ENCODE measurements around the gene MAP2K2. TPM values are rescaled to one million over a fixed set of nuclear protein-coding genes. Genes with fewer than 3 reads are reported as not detected.

Gene MAP2K2
- total RNA-seq, 1 donor from 2014 or later = 153 TPM

DNA sequence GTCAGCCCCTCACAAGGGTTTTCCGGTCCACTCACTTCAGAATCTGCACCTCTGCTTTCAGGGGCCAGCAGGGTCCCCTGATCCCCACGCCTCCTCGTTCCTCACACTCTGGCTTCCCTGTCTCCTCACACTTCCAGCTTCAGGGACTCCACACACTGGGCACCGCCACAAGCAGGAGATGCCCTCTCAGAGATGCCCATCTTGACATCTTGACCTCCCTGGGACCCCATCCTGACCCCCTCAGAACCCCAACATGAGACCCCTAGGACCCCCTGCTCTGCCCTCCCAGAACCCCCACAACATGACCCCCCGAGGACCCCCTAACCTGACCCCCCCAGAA lies 2.7 kb downstream of the MAP2K2 start:
- TF ChIP-seq, protein P1, sequence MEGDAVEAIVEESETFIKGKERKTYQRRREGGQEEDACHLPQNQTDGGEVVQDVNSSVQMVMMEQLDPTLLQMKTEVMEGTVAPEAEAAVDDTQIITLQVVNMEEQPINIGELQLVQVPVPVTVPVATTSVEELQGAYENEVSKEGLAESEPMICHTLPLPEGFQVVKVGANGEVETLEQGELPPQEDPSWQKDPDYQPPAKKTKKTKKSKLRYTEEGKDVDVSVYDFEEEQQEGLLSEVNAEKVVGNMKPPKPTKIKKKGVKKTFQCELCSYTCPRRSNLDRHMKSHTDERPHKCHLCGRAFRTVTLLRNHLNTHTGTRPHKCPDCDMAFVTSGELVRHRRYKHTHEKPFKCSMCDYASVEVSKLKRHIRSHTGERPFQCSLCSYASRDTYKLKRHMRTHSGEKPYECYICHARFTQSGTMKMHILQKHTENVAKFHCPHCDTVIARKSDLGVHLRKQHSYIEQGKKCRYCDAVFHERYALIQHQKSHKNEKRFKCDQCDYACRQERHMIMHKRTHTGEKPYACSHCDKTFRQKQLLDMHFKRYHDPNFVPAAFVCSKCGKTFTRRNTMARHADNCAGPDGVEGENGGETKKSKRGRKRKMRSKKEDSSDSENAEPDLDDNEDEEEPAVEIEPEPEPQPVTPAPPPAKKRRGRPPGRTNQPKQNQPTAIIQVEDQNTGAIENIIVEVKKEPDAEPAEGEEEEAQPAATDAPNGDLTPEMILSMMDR (IDR thresholded peaks at IDR 0.05; ENCODE audit: unreplicated experiment) = no peak
- Mint-ChIP-seq H3K27ac (ENCODE audit: unreplicated experiment) (no peak overlapping the region), H3K27me3 (ENCODE audit: unreplicated experiment) (peaks cover 7% of the 10 kb centered on the region), H3K4me3 (ENCODE audit: unreplicated experiment) (no peak overlapping the region), H3K9me3 (ENCODE audit: unreplicated experiment) (no peaks in the 10 kb centered on the region), H3K4me1 (ENCODE audit: unreplicated experiment) (peaks cover 13% of the 10 kb centered on the region), H3K36me3 (ENCODE audit: low read depth, unreplicated experiment) (peaks cover 9% of the 10 kb centered on the region)
- no peak for DNase-seq (ENCODE audit: low spot score)

DNA sequence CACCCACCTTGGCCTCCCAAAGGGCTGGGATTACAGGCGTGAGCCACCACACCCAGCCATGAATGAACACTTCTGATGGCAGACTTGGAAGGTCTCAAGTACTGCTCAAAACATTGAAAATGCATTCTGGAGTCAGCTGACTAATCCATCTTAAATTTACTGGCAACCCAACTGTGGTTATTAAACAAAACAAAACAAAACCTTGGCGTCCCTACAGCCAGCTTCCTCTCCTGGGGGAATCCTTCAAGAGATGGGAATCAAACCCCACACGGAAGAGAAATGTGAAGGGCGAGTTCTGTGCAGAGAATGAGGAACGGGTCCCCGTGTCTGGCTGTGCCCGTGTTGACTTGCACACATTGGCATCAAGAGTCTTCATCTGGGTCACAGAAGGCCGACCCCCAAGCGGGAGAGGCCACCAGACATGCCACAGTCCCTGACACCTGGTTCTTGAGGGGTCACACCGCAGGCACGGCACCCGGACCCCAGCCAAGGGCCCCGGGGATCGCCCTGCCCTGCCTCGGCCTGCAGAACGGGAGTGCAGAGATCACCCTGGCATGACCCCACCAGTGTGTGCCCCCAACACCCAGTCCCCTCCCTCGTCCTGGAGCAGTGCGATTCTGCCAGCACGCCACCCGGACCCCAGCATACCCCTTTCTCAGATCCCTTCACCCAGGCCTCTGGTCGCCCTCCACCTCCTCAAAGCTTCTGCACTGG lies 3.2 kb downstream of the MAP2K2 start:
- no peak for DNase-seq (ENCODE audit: low spot score)
- Mint-ChIP-seq H3K27me3 (ENCODE audit: unreplicated experiment) (peaks cover 7% of the 10 kb centered on the region), H3K27ac (ENCODE audit: unreplicated experiment) (no peak overlapping the region), H3K4me1 (ENCODE audit: unreplicated experiment) (peaks cover 13% of the 10 kb centered on the region), H3K9me3 (ENCODE audit: unreplicated experiment) (no peaks in the 10 kb centered on the region), H3K36me3 (ENCODE audit: low read depth, unreplicated experiment) (peaks cover 9% of the 10 kb centered on the region), H3K4me3 (ENCODE audit: unreplicated experiment) (no peak overlapping the region)
- TF ChIP-seq, protein P1 (IDR thresholded peaks at IDR 0.05; ENCODE audit: unreplicated experiment) = no peak

DNA sequence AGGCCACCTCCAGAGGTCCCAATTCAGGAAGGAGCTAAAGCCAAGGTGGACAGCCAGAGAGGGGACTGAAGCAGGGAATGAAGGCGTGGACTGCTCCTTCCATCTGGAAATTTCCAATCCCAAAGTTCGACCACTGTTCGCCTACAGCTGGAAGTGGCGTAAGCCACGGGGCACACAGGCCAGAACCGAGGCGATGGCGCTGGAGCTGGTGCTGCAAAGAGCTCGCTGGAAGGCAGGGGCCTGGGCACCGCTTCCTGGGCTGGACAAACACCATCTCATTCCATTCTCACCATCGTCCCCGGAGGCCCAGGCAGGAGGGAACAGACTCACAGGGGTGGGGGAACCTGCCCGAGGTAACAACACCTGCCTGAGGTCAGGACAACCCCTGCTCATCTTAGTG lies 4.2 kb downstream of the MAP2K2 start:
- peaks cover 12% of the 10 kb centered on the region for H3K36me3 Mint-ChIP-seq (ENCODE audit: low read depth, unreplicated experiment)
- no peak for DNase-seq (ENCODE audit: low spot score)
- H3K4me1 Mint-ChIP-seq (ENCODE audit: unreplicated experiment) = peaks cover 12% of the 10 kb centered on the region
- H3K27me3 Mint-ChIP-seq (ENCODE audit: unreplicated experiment) = peaks cover 7% of the 10 kb centered on the region
- H3K9me3 Mint-ChIP-seq (ENCODE audit: unreplicated experiment) = no peaks in the 10 kb centered on the region
- H3K4me3 Mint-ChIP-seq (ENCODE audit: unreplicated experiment) = no peak overlapping the region
- TF ChIP-seq, protein P1 (IDR thresholded peaks at IDR 0.05; ENCODE audit: unreplicated experiment) = no peak
- no peak overlapping the region for H3K27ac Mint-ChIP-seq (ENCODE audit: unreplicated experiment)

DNA sequence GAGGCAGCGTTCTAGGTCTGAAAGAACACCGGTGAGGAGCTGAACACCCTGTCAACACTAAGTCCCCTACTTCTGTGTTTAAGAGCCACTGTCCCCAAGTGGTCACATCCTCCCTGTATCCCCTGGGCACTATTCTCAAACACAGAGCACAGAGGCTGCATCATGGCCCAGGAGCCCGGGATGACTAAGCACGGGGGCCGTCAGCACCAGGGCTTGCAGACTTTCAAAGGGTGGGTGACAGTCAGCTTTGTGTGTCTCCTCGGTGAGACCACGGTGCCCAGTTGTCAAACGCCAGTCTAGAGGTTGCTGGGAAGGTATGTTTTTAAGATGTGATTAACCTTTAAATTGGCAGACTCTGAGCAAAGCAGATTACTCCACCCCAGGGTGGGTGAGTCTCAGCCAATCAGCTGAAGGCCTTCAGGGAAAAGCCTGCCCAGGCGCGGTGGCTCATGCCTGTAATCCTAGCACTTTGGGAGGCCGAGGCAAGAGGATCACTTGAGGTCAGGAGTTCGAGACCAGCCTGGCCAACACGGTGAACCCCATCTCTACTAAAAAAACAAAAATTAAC lies 8.0 kb downstream of the MAP2K2 start:
- Mint-ChIP-seq H3K36me3 (ENCODE audit: low read depth, unreplicated experiment) (peaks cover 27% of the 10 kb centered on the region), H3K9me3 (ENCODE audit: unreplicated experiment) (no peaks in the 10 kb centered on the region), H3K4me3 (ENCODE audit: unreplicated experiment) (no peak overlapping the region), H3K27ac (ENCODE audit: unreplicated experiment) (no peak overlapping the region), H3K4me1 (ENCODE audit: unreplicated experiment) (no peaks in the 10 kb centered on the region), H3K27me3 (ENCODE audit: unreplicated experiment) (peaks cover 8% of the 10 kb centered on the region)
- TF ChIP-seq, protein P1 (IDR thresholded peaks at IDR 0.05; ENCODE audit: unreplicated experiment) = no peak
- no peak for DNase-seq (ENCODE audit: low spot score)

DNA sequence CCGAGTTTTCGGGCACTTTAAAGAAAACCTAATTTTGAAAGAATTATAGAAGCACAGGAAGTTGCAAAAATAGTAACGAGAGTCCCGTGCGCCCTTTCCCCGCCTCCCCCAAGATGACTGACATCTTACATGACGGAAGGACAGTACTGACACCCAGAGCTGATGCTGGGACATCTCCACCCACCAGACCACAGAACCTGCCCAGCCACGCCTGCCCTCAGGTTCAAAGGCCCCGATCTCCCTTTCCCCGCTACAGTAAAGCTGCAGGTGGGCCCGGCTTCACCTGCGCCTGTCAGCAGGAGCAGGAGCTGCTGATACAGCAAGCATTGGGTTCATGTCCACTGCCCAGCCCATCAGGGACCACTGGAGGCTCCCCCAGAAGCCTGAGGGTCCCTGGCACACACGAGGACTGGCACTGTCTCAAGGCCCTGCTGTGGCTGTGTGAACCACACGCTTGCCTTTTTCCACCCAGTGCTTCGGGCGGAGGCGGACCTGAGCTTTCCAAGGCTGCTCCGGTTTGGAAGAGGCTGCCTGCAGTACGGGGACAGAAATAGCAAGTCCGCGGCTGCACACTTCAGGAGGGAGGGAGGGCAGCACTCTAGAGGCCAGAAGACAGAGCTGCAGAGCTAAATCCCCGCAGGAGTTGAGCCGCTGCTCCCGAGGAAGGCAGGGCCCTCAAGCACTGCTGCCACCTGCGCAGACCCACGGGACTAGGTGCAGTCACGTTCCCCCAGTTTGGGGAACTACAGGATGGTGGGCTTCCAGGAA lies 8.7 kb downstream of the MAP2K2 start:
- no peaks in the 10 kb centered on the region for H3K9me3 Mint-ChIP-seq (ENCODE audit: unreplicated experiment)
- H3K4me3 Mint-ChIP-seq (ENCODE audit: unreplicated experiment) = no peak overlapping the region
- H3K27ac Mint-ChIP-seq (ENCODE audit: unreplicated experiment) = no peak overlapping the region
- no peak for DNase-seq (ENCODE audit: low spot score)
- H3K27me3 Mint-ChIP-seq (ENCODE audit: unreplicated experiment) = peaks cover 10% of the 10 kb centered on the region
- TF ChIP-seq, protein P1 (IDR thresholded peaks at IDR 0.05; ENCODE audit: unreplicated experiment) = no peak
- no peaks in the 10 kb centered on the region for H3K4me1 Mint-ChIP-seq (ENCODE audit: unreplicated experiment)
- peaks cover 30% of the 10 kb centered on the region for H3K36me3 Mint-ChIP-seq (ENCODE audit: low read depth, unreplicated experiment)
